GM04504 (cell line): ENCODE measurements around the gene RAB40C.

ENCODE experiments used
- DNase-seq: peaks from one replicate; pipeline ENCODE4 v3.0.0-alpha.2; 2012; ENCODE audit warnings: low read depth

The RAB40C gene

DNA sequence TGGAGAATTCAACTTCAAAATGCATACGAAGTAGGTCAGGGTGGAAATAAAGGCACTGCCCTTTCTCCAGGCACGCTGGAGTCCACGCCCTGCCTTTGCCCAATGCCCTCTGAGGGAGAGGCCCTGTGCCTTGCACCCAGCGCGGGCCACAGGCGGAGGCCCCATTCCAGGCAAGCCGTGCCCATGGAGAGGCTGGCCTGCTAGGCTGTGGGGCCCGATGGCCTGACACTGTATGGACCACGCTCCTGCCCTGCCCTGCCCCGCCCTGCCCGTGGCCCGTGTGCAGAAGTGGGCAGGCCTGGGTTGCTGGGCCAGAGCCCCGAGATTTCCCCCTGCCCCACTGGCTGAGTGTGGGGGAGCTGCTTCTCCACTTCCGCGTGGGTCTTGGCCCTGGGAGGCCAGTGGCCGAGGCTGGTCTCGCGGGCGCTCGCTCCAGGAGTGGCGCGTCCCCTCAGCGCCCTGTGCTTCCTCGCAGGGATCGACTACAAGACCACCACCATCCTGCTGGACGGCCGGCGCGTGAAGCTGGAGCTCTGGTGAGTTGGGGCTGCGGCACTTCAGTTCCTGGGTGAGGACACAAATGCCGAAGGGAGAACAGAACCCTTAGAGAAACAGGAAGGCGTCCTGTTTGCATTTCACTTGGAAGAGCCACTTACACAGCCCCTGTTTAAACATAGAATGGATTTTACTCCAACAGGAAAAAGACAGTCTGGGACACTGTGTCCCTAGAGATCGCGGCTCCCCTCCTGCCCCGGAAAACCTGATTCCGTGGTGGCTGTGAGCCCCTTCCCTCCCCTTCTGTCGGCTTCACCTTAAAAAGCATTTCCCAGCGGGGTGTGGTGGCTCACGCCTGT, 27.1 kb downstream of the RAB40C start:
- no peak for DNase-seq

DNA sequence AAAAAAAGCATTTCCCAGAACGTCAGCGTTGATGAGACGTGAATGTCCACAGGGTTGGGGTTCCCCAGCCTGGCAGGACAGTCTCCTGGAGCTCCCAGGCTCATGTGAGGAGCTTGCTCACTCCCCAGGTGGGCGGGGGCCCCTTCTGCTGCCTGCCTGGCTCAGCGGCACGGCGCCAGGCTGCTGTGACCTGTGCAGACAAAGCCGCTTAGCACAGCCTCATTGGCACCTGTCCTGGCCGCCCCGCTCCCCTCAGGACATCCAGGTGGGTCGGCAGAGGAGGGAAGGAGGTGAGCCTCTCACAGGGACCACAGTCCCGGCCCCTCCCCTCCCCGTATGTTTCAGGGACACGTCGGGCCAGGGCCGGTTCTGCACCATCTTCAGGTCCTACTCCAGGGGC, 28.0 kb downstream of the RAB40C start:
- no peak for DNase-seq

DNA sequence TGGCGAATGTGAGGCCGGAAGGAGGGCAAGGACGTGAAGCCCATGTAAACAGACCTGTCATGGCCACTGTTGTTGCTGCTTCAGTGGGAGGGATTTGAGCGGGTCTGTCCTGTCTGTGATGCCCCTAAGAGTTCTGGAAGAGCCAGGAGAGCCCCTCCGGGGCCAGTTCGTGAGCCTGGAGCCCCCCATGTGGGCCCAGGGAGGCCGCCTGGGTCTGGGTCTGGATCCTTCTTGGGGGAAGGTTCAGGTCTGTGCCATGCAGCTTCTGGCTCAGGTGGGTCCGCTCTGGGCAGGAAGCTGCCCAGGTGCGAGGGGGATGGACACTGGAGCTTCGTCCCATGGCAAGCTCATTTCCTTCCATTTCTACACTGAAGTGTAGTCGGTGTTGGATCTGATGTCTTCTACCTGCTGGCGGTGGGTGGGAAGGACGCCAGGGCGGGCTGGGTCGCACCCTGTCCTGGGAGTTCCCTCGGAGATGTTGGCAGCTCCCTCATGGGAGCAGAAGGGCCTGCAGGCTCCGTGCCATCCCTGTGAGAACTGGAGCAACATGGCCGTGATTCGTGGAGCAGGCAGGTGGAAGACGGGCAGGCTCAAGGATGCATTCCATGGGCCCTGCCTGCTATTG, 29.7 kb downstream of the RAB40C start:
- no peak for DNase-seq

DNA sequence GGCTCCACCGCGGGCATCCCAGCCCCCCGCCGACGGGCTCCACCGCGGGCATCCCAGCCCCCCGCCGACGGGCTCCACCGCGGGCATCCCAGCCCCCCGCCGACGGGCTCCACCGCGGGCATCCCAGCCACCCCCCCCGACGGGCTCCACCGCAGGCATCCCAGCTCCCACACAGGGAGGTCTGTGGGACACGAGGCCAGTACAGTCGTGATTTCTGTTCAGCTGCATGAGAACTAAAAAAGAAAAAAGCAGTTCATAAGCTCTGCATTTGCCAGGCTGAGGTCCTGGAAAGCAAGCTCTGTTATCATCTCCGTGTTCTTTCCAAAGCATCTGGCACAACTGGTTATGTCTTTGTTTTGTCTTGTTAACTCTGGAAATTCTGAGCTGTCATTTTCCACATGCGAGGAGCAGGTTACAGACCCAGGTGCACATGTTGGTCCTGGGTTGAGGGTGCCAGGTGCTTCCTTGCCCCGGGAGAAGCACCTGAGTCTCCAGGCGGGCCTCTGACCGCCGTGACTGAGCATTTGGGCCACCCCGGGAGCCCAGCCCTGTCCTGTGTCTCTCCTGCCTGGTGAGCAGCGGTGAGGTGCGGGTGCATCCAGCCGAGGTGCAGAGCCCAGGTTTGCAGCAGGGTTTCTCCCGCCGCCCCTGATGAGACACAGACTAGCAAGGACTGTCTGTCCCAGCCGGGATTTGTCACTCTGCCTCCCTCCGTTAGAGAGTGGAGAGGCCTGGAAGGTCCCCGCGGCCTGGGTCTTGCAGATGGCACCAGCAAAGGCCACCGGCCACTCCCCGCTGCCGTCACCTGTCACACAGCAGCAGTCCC, 31.0 kb downstream of the RAB40C start:
- no peak for DNase-seq

DNA sequence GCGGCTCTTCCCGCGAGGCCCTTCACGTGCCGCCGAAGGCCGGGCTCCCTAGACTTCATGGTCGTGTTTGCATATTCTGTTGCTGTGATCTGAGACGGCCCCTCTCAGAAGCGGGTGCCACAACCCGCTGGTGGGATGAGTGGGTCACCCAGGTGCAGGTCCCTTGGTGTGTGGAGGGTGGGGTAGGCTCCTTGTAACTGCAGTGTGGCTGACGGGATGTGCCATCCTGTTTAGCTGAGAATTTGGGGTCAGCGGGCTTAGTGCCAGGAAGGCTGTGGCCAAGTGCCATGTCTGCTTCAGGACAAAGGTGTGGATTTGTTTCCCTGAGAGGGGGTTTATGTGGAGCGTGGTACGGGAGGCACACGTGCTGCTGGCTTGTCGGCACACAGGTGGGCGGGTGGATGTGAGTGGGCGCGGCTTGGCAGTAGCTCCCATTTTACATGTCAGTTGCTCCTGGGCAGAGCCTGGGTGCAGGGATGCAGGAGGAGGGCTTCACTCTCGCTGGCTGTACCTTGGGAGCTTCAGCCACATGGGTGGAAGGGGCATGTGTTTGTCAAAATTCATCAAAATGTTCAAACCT, 31.8 kb downstream of the RAB40C start:
- DNase-seq, result no peak

DNA sequence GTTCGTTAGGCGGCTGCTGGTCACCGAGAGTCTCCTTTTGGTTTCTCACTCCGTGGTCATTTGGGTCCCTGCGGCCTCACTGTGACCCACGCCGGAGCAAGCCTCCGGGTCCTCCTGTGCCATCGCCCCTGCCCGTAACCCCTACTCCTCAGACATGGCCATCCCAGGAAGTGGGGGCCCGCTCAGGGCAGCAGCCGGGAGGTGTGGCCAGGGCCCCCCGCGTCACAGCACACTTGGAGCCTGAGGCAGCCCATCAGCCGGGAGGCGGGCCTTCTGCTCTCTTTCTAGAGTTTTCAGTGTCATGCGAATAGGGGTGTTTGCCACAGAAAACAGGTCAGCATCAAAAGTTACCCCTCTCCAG, 33.0 kb downstream of the RAB40C start:
- no peak for DNase-seq

DNA sequence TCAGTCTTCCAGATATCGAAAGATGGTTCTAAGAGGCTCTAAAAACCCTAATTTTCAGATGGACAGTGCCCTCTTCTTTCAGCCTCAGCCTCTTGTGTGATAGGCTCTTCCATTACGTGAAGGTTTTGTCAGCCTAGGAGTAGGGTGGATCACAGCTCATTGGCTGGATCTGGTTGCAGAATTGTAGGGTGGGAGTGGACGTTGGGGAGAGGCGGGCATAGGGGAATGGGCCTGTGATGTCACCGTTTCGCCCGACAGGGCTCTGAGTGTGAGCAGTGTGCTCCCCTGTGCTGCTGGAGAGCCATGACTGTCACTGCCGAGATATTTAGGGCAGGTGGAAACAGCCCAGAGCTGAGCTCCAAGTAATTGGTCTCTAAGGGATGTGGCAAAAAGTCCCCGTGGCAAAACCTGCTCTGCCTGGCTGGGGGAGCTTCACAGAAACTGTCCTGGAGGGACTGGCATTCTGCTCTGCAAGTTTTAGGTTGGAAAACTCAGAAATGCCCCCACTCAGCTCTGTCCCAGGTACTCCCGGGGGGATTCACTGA, 34.7 kb downstream of the RAB40C start:
- no peak for DNase-seq

DNA sequence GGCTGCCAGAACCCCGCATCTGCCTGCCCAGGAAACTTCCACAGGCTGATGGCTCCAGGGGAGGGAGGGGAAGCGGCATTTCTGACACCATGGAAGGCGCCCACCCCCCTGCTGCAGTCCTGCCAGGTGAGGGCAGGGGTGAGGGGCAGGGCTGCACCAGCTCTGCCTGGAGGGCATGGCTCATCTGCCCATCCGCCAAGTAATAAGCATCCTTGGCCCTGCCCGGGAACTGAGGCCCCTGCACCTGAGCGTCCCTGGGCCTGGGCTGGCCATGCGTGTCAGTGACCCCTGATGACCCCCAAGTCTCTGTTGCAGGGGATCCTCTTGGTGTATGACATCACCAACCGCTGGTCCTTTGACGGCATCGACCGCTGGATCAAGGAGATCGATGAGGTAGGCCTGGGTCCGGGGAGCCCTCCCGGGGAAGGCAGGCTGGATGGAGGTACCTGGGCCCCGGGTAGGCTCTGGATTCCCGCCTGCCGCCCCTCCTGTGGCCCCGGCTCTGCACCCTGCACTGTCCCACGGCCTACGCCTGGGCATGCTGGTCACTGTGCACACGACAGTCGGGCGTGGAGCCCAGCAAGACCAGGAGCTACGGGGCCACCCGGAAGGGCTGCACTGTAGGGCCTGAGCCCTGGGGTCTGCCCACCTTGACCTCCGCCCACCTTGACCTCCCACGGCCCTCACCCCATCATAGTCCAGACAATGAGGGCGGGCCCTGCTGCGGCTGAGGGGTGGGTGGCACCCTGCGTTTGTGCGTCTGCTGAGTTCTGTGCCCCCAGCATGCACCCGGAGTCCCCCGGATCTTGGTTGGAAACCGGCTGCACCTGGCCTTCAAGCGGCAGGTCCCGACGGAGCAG, 35.5 kb downstream of the RAB40C start:
- no peak for DNase-seq

DNA sequence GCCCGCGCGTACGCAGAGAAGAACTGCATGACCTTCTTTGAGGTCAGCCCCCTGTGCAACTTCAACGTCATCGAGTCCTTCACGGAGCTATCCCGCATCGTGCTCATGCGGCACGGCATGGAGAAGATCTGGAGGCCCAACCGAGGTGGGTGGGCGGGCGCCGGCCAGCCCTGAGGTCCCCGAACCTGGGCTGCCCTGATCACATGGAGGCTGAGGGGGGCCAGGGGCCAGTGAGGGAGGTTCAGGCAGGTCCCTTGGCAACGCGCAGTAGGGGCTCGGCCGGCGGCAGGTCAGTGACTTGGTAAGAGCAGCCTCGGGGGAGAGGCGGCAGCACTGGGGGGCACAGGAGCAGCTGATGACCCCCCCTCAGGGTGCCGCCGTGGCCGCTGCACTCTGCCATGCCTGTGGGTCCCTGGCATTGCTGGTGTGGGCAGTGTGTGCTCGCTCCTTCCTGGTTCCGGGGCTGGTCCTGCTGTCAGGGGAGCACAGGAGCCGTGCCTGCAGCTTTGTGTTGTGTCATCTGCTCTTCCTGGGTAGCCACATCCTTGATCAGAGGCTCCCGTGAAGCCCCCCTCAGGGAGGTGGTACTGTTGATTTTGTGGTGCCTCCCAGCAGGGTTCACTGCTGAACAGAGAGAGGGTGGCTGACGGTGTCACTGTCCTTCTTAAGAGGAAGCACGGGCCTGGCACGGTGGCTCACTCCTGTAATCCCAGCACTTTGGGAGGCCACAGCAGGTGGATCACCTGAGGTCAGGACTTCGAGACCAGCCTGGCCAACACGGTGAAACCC, 36.3 kb downstream of the RAB40C start:
- DNase-seq, result no peak

DNA sequence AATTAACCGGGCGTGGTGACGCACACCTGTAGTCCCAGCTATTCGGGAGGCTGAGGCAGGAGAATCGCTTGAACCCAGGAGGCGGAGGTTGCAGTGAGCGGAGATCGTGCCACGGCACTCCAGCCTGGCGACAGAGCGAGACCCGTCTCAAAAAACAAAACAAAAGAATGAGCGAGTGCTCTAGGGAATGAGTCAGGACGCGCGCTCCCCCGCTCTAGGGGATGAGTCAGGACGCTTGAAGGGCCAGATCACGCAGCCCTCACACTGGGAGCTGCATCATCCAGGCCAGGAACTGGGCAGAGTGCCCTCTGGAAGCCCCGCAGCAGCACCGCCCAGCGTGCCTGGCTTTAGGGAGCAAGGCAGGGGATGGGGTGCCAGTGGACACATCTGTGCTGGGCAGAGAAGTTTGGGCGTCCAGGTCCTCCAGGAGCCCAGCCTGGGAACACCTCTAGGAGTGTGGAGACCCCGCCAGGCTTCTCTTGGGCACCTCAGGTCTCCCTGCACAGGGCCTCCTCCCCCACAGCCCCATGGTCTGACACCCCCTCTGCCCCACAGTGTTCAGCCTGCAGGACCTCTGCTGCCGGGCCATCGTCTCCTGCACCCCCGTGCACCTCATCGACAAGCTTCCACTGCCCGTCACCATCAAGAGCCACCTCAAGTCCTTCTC, 37.1 kb downstream of the RAB40C start:
- DNase-seq, result peak; percentile 91

DNA sequence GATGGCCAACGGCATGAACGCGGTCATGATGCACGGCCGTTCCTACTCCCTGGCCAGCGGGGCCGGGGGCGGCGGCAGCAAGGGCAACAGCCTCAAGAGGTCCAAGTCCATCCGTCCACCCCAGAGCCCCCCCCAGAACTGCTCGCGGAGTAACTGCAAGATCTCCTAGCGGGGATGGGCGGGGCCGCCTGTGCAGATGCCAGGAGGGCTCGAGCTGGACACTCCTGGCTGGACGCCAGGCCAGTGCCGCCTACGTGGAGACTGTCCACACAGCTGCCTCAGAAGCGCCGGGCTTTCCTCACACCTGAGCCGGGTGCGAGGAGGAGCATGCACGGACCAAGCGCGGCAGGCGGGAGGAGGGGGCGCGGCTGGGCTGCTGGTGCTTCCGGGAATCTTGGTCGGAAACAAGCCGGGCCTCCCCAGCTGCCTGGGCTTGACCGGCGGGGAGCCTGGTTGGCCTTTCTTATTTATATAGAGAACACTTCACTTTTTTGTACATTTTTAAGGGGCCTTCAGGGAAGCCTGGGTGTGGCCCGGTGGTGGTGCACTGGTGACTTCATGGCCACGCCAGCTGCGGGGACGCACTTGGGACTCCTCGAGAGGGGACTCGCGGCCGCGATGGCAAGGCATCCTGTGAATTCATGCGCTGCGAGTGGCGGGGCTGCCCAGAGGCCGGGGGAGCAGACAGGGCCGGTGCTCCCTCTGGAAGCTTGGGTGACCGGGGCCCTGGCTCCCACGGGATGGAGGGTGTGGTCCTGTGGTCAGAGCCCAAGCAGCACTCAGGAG, 37.8 kb downstream of the RAB40C start:
- DNase-seq, result no peak

DNA sequence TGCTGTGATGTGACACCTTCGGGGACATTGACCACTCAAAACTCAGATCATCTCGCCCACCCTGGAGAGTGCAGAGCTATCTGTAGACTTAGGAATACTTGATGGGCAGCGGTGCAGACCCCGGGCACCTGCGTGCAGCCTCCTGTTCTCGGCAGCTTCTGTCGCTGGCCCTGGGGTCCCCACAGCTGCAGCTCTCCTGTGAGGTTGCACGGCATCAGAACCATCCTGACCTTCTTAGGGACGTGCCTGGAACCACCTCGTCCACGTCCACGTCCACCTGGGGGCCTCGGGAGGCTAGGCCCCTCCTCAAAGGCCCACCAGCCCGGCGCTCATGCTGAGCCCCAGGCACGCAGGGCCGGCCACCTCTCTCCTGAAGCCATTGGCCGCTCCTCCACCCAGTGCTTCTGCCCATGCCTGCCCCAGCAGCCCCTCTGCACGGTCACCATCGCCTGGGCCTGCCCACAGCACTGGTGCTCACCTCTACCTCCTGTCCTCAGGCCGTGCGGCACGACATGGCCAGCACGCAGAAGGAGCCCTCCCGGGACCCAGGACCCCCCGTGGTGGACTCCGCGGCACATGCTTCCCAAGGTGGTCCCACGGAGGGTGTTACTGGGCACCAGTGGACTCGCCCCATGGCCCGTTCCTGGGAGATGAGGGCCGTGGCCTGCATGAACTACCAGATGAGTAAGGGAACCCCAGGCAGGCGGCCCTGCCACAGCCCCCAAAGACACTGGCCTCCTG, 38.6 kb downstream of the RAB40C start:
- DNase-seq, result no peak

DNA sequence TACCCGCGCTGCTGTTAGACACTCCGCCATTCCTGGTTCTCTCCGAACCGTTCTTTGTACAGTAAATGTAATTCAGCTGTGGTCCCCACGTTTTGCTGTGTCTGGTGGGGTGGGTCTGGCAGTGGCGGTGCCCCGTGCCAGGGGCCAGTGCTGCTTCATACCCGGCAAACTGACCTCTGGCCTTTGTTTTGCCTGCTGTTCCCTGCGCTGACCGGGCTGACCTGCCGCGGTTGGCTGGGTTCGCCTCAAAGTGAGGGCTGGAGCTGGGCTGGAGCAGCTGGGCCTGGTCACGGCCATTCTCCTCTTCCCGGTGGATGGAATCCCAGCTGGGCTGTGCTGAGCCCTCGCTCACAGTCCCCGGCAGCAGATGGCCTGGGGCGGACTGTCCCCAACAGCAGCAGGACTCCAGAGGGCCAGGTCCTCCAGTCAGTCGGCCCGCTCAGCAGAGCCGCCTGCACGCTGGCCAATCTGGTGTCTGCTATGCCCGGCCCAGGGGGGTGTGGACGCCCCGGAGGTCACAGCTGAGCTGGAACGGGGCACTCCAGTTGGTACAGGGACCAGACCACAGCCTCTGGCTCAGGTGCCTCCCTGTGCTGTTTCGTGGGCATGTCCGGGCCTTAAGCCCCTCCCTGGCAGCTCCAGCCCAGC, 39.4 kb downstream of the RAB40C start:
- DNase-seq, result no peak

DNA sequence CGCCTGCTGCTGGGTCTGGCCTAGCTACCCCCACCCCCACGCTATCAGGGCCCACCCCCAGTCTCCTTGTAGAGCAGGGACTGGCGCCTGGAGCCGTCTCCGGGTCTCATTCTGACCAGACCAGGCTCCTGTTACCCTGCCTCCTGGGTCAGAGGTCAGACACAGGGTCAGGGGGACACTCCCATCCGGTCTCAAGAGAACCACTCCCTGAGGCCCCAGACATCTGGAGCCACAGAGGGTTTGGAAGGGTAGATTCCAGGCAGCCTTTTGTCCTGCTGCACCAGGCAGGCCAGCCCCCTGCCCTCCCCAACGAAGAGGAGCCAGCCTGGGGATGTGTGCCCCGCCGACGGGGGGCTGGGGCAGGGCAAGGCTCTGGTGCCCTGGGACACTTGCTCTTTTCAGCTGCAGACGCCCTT, 40.0 kb downstream of the RAB40C start:
- DNase-seq, result no peak

DNA sequence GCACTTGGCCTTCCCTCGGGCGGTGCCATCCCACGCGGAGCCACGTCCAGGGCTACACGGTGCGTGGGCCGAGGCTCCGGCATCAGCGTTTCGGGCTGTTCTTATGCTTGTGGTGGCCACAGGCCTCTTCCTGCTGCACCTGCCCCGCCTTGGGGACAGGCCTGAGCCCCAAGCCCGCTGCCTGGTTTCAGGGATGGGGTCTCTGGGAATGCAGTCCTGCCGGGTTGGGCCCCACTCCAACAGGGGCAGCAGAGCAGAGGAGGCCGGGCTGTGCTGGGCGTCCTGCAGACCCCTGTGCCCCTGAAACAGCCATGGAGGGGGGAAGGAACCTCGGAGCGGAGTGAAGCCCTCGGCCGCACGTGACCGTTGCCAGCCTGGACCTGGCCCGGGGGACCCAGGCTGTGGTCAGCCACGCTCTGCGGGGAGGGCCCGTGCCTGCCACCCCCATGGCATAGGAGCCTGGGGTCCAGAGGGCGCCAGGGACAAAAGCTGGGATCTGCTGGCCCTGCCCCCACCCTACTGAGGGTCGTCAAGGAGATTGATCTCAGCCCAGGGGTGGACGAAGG, 40.5 kb downstream of the RAB40C start:
- no peak for DNase-seq

DNA sequence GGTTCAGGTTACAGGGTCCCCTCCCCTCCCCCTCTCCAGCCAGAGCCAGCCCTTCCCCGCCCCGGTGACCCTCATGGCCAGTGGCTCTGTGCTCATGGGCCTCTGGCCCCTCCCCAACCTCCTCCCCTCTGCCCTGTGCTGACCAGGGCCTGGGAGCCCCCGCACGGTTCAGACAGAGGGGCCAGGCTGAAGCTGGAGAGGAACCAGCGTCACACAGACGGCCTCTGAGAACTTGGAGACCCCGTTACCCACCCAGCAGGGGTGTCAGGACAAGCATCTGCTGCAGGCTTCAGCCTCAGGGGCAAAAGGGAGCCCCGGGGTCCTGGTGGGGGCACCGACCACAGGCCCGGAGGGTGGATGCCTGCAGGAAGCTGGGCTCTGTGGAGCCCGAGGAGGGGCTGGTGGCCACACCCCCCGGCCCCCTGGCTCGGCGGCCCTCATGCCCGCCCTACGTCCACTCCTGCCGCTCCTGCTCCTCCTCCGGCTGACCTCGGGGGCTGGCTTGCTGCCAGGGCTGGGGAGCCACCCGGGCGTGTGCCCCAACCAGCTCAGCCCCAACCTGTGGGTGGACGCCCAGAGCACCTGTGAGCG, 41.0 kb downstream of the RAB40C start, which contains the start of gene WFIKKN1:
Gene WFIKKN1 (plus strand): TSS at position 171 of the 591 bp plus-strand sequence. CDS start 269 bp downstream, at position 440.
- DNase-seq, result no peak

DNA sequence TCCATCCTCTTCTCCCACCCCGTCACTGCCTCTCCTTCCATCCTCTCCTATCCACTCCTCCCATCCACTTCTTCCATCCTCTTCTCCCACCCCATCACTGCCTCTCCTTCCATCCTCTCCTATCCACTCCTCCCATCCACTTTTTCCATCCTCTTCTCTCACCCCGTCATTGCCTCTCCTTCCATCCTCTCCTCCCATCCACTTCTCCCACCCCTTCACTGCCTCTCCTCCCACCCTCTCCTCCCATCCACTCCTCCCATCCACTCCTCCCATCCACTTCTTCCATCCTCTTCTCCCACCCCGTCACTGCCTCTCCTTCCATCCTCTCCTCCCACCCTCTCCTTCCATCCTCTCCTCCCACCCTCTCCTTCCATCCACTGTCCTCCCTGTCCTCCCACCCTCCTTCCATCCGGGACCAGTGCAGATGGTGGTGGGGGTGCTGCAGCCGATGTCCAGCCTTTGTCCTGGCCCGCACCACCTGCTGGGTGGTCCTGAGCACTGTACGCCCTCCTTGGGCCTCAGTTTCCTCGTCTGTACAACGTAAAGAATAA, 42.0 kb downstream of the RAB40C start:
- DNase-seq, result no peak
